MCF 10A (cell line): ENCODE results near the gene D2HGDH. TPM values are rescaled to one million over a fixed set of nuclear protein-coding genes. Genes with fewer than 3 reads are reported as not detected.
"Not testable (repeated sequence)": the region's sequence is repeated elsewhere in the genome, so short reads cannot be mapped to it uniquely, and the experiment has no call there.

ENCODE experiments used
- BruUV-seq: library from RNA; stranded (reverse); fragments of 400-500 nt; replicated peaks from 2 replicates; lab custom pipeline; 2021; lab: Mats Ljungman, UMichigan
- CTCF ChIA-PET: fragments of 300-600 bp; sonication (Branson Sonifier 250); formaldehyde crosslinking; extraction: SDS; loops from one replicate; lab custom pipeline; 2021; ENCODE audit warnings: antibody characterized with exemption, inconsistent platforms; lab: Yijun Ruan, JAX
- POLR2A ChIA-PET: fragments of 300-600, 350-650 bp; sonication (Branson Sonifier 250); formaldehyde crosslinking; extraction: SDS; loops from one replicate; lab custom pipeline; 2020; ENCODE audit warnings: antibody characterized with exemption, inconsistent platforms; lab: Yijun Ruan, JAX
- DNase-seq: peaks from one replicate; pipeline ENCODE4 v3.0.0-alpha.2; 2018; ENCODE audit not compliant: unreplicated experiment
- H3K27ac Mint-ChIP-seq: one replicate; pipeline ENCODE4 v1.8.0; 2022; ENCODE audit warnings: mild to moderate bottlenecking, low read depth, mixed read lengths; ENCODE audit not compliant: unreplicated experiment
- H3K27me3 Mint-ChIP-seq: one replicate; pipeline ENCODE4 v1.8.0; 2022; ENCODE audit warnings: mixed read lengths; ENCODE audit not compliant: insufficient read depth, unreplicated experiment
- H3K36me3 Mint-ChIP-seq: one replicate; pipeline ENCODE4 v1.8.0; 2022; ENCODE audit warnings: mild to moderate bottlenecking, moderate library complexity, mixed read lengths; ENCODE audit not compliant: insufficient read depth, unreplicated experiment
- H3K4me1 Mint-ChIP-seq: one replicate; pipeline ENCODE4 v1.8.0; 2022; ENCODE audit warnings: mixed read lengths; ENCODE audit not compliant: insufficient read depth, unreplicated experiment
- H3K4me3 Mint-ChIP-seq: one replicate; pipeline ENCODE4 v1.8.0; 2022; ENCODE audit warnings: mild to moderate bottlenecking, moderate library complexity, mixed read lengths; ENCODE audit not compliant: unreplicated experiment
- H3K9me3 Mint-ChIP-seq: one replicate; pipeline ENCODE4 v1.8.0; 2022; ENCODE audit warnings: mixed read lengths; ENCODE audit not compliant: unreplicated experiment
- CTCF ChIP-seq: fragments of 200-600 bp; IDR thresholded peaks from one replicate; pipeline ENCODE4 v1.8.0; 2022; ENCODE audit warnings: antibody characterized with exemption, mild to moderate bottlenecking; ENCODE audit not compliant: unreplicated experiment
- intact Hi-C: fragments of 100-400 bp; cut with micrococcal nuclease; formaldehyde crosslinking; loops from 2 replicates; pipeline ENCODE4 v1.14.1; 2022
- total RNA-seq: library from RNA; stranded (reverse); gene quantifications from 2 replicates; pipeline ENCODE4 v1.2.3, GENCODE V29; 2022

D2HGDH gene
- total RNA-seq, 1 experiment from 2014 or later = 41.5 TPM

GRCh38 chr2:241777170-241777685 is 42.8 kb downstream of the D2HGDH start:
- H3K36me3 Mint-ChIP-seq = no peaks in the 10 kb centered on the region
- ChIA-PET CTCF (no interaction called here), POLR2A (no interaction called here)
- no peaks in the 10 kb centered on the region for H3K4me1 Mint-ChIP-seq
- no peak for TF ChIP-seq CTCF
- intact Hi-C loops = no loop called here
- no peaks in the 10 kb centered on the region for H3K27me3 Mint-ChIP-seq
- no peak overlapping the region for H3K4me3 Mint-ChIP-seq
- no peak overlapping the region for H3K27ac Mint-ChIP-seq
- no peak for DNase-seq
- H3K9me3 Mint-ChIP-seq = no peaks in the 10 kb centered on the region
- no TSS peak for BruUV-seq

- CTCF ChIA-PET = no interaction called here
- Mint-ChIP-seq H3K4me1 (no peaks in the 10 kb centered on the region), H3K27ac (no peak overlapping the region), H3K9me3 (no peaks in the 10 kb centered on the region), H3K36me3 (no peaks in the 10 kb centered on the region), H3K4me3 (no peak overlapping the region), H3K27me3 (no peaks in the 10 kb centered on the region)
- no peak for TF ChIP-seq CTCF
- peak; percentile 23 for DNase-seq
- BruUV-seq = no TSS peak
- POLR2A ChIA-PET = interaction anchor here (0.9 to 1.4 kb wide), 3 partner anchors 11 to 26 kb away, joined by 3 to 7 read pairs (median 5); no protein-coding TSS in a partner anchor
- intact Hi-C loops = no loop called here
These were observed 43.5 kb downstream of the D2HGDH start for GRCh38 chr2:241777686-241778627.

- intact Hi-C loops = no loop called here
- CTCF ChIA-PET = no interaction called here
- H3K4me1 Mint-ChIP-seq = no peaks in the 10 kb centered on the region
- TF ChIP-seq CTCF = no peak
- H3K27ac Mint-ChIP-seq = no peak overlapping the region
- BruUV-seq = no TSS peak
- peaks cover 6% of the 10 kb centered on the region for H3K27me3 Mint-ChIP-seq
- no peaks in the 10 kb centered on the region for H3K9me3 Mint-ChIP-seq
- no peak overlapping the region for H3K4me3 Mint-ChIP-seq
- H3K36me3 Mint-ChIP-seq = no peaks in the 10 kb centered on the region
- POLR2A ChIA-PET = interaction anchor here (0.8 kb wide), 1 partner anchor 47 kb away, joined by 4 read pairs; the partner anchor contains the start of gene D2HGDH
- no peak for DNase-seq
These were observed 46.6 kb downstream of the D2HGDH start for GRCh38 chr2:241780939-241781569.

- peaks cover 16% of the 10 kb centered on the region for H3K27me3 Mint-ChIP-seq
- H3K4me3 Mint-ChIP-seq, POLR2A ChIA-PET, H3K9me3 Mint-ChIP-seq, H3K36me3 Mint-ChIP-seq, intact Hi-C loops, H3K4me1 Mint-ChIP-seq, BruUV-seq, DNase-seq, H3K27ac Mint-ChIP-seq, CTCF ChIA-PET: not testable (repeated sequence)
These were observed 47.6 kb downstream of the D2HGDH start for GRCh38 chr2:241782053-241782452.
